T-helper 22 cell (primary cell): ENCODE results near the gene PAX4.
"Not testable (repeated sequence)": the region's sequence is repeated elsewhere in the genome, so short reads cannot be mapped to it uniquely, and the experiment has no call there.

Experiments
- DNase-seq: peaks from one replicate; pipeline ENCODE4 v3.0.0-alpha.2; 2020; ENCODE audit warnings: low read depth

Gene PAX4

DNA sequence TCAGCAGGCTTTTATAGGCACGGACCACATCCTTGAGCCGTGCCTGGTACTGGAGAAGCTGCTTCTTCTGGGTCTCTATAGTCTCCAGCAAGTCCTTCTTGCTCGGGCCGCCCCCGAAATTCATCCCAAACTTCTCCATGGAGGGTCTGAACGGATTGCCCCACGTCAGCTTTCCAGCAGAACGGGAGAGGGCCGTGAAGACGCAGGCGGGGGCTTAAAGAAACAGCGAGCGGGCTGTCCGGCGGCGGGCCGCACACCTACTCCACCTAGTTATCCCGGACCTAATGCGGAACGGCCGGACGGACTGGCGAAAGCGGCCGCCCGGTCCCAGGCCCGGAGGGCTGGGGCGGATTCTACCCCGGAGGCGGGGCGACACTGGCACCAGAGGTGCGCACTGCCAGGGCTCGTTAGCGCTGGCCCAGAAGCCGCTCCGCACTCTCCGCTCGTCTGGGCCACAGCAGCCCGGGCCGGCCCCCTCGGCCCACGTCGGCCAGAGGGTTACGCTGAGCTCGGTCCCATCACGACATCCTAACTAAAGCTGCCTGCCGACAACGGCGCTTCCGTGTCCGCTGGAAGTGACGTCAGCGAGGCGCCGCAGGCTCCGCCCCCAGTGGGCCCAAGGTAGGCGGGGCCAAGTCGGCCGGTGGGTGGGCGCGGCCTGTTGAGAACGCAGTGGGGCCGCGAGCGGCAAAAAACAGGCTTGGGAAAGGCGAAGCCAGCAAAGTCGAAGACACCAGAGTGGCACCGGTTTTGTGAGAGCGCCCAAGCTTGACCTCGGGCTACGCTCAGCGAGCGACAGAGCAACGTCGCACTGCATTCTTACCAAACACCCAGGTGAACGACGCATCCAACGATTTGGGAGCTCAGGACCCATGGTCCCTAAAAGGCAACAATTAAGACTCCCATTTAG lies 32.6 kb downstream of the PAX4 start, which contains the start of gene GCC1:
Gene GCC1, minus strand, starts transcription at position 553 of the 910 bp plus-strand sequence. Its CDS starts 414 bp downstream, at position 139.
- DNase-seq: peak; percentile 79

DNA sequence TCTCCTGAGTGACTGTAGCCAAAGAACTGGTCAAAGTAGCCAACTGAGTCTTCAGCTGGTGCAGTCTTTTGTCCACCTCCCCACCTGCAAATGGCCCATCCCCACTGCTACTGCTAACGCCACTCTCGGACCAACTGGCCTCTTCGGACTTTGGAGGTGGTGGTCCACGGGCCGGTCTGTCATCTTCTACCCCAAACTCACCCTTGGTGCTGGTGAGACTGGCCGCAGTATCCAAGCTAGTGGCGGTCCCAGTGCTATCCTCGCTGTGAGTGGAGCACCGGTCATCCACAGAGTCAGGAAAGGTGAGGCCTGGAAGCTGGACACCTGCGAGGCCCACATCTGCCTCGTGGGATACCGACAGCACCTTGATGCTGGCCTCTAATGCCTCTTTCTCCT lies 33.3 kb downstream of the PAX4 start:
- DNase-seq: no peak

GRCh38 chr7:127582361-127582760 lies 35.6 kb downstream of the PAX4 start:
- no peak for DNase-seq

- DNase-seq: no peak
These were observed 36.2 kb downstream of the PAX4 start for GRCh38 chr7:127581716-127582115.

DNA sequence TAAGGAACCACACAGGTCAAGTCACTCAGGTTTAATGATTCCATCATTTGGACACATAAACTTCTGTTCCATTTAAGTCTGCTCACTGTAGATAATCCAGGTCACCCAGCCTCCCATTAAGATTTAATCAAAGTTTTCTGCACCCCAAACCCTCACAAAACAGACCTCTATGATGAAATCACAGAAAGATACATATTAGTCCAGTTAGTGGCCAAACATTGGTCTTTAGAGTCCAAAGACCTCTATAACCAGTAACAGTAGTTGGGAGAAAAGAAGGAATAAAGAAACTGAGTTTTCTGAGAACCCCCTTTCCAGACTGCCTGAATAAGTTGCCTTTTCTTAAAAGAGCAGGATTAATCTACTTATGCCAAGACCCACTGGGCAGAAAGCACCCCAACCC lies 37.3 kb downstream of the PAX4 start:
- no peak for DNase-seq

DNA sequence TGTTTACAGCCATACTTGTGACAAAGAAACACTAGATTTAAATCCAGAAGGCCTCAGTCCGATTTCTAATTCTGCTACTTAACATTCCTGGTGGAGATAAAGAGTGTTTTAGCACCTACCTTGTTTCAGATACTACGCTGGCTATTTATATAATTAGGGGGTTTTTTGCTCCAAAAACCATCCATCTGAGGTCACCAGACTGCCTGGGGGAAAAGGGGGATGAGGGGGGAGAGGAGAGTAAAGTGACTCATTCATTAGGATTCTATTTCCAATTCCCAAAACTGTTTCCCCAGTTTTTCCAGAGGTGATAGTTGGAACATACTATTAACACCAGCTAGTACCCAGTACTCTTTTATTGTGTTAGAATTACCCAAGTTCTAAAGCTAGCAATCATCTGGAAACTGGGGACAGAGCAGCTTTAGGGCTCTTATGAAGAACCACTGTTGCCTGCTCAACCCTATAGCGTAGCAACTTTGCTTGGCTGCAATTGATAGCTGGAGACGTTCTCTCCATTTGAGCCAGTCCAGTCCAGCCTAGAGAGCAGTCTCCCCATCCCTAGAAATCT lies 39.1 kb downstream of the PAX4 start:
- DNase-seq: no peak

GRCh38 chr7:127578036-127578684 lies 39.8 kb downstream of the PAX4 start:
- no peak for DNase-seq

- DNase-seq: no peak
These were observed 46.0 kb downstream of the PAX4 start for GRCh38 chr7:127571741-127572505.

- not testable (repeated sequence) for DNase-seq
These were observed 49.9 kb downstream of the PAX4 start for GRCh38 chr7:127568034-127568433.

GRCh38 chr7:127566242-127566641 lies 51.7 kb downstream of the PAX4 start:
- no peak for DNase-seq
